NCI-H1092 (cell line): ENCODE measurements around the gene IQCB1.
"Not testable (repeated sequence)": the region's sequence is repeated elsewhere in the genome, so short reads cannot be mapped to it uniquely, and the experiment has no call there.

ENCODE experiments used
- DNase-seq: peaks from one replicate; lab custom pipeline; 2025; lab: John Stamatoyannopoulos, UW

Gene IQCB1, protein sequence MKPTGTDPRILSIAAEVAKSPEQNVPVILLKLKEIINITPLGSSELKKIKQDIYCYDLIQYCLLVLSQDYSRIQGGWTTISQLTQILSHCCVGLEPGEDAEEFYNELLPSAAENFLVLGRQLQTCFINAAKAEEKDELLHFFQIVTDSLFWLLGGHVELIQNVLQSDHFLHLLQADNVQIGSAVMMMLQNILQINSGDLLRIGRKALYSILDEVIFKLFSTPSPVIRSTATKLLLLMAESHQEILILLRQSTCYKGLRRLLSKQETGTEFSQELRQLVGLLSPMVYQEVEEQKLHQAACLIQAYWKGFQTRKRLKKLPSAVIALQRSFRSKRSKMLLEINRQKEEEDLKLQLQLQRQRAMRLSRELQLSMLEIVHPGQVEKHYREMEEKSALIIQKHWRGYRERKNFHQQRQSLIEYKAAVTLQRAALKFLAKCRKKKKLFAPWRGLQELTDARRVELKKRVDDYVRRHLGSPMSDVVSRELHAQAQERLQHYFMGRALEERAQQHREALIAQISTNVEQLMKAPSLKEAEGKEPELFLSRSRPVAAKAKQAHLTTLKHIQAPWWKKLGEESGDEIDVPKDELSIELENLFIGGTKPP

GRCh38 chr3:121834671-121835464, at the start of gene IQCB1, which contains the start of gene EAF2:
IQCB1 (minus strand) TSS chr3:121835060; CDS start chr3:121828960, 6,100 bp downstream.
EAF2 (plus strand) TSS chr3:121835209; CDS start chr3:121835286, 77 bp downstream.
- peak; percentile 94 for DNase-seq

- no peak for DNase-seq
Observed at GRCh38 chr3:121883507-121883906, 48.6 kb upstream of the IQCB1 start.

GRCh38 chr3:121878411-121878810, 43.6 kb upstream of the IQCB1 start:
- DNase-seq = no peak

DNA sequence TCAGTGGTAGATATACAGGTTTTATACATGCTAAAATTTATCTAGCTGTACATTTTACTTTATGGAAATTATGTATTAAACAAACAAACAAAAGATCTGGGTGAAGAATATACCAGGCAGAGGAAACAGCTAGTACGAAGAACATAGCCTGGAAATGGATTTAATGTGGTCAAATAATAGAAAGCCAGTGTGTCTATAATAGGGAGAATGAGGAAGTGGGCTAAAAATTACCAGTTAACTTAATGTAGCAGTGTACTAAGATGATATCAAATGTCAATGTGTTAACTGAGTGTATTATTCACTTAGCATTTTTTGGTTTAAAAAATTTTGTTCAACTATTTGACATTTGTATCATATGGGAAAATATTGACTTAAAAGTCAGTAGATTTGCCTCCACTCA, 36.6 kb upstream of the IQCB1 start:
- no peak for DNase-seq

DNA sequence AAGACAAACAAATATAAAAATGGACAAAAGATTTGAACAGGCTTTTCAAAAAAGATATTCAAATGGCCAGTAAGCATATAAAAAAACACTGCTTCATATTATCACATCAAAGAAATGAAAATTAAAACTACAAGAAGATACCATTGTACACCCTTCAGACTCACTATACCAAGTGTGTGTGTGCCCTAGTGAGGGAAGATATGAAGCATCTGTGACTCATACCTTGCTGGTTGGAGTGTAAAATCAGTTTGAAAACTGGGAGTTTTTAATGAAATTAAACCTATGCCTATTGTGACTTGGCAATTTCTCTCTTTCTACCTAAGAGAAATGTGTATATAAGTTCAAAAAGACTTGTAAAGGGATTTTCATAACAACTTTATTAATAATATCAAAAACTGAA, 35.9 kb upstream of the IQCB1 start:
- DNase-seq = no peak

- DNase-seq = no peak
Observed at GRCh38 chr3:121869736-121870135, 34.9 kb upstream of the IQCB1 start.

GRCh38 chr3:121863801-121864200, 28.9 kb upstream of the IQCB1 start:
- DNase-seq = no peak

DNA sequence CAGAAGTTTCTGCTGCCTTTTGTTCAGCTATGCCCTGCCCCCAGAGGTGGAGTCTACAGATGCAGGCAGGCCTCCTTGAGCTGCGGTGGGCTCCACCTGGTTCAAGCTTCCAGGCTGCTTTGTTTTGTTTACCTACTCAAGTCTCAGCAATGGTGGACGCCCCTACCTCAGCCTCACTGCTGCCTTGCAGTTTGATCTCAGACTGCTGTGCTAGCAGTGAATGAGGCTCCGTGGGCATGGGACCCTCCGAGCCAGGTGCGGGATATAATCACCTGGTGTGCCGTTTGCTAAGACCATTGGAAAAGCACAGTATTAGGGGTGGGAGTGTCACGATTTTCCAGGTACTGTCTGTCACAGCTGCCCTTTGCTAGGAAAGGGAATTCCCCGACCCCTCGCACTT, 28.4 kb upstream of the IQCB1 start:
- not testable (repeated sequence) for DNase-seq

DNA sequence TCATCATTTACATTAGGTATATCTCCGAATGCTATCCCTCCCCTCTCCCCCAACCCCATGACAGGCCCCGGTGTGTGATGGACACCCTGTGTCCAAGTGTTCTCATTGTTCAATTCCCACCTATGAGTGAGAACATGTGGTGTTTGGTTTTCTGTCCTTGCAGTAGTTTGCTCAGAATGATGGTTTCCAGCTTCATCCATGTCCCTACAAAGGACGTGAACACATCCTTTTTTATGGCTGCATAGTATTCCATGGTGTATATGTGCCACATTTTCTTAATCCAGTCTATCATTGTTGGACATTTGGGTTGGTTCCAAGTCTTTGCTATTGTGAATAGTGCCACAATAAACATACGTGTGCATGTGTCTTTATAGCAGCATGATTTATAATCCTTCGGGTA, 22.9 kb upstream of the IQCB1 start:
- not testable (repeated sequence) for DNase-seq

GRCh38 chr3:121855555-121855954, 20.7 kb upstream of the IQCB1 start:
- no peak for DNase-seq

GRCh38 chr3:121852256-121852655, 17.4 kb upstream of the IQCB1 start:
- no peak for DNase-seq

- no peak for DNase-seq
Observed at GRCh38 chr3:121844892-121845291, 10.0 kb upstream of the IQCB1 start.

DNA sequence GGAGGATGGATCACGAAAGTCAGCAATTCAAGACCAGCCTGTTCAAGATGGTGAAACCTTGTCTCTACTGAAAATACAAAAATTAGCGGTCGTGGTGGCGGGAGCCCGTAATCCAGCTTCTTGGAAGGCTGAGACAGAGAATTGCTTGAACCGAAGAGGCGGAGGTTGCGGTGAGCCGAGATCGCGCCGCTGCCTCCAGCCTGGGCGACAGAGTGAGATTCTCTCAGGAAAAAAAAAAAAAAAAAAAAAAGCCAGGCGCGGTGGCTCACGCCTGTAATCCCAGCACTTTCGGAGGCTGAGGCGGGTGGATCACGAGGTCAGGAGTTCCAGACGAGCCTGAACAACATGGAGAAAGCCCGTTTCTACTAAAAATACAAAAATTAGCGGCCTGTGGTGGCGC, 5.1 kb upstream of the IQCB1 start:
- no peak for DNase-seq

- no peak for DNase-seq
Observed at GRCh38 chr3:121836481-121836880, 1.6 kb upstream of the IQCB1 start.

- no peak for DNase-seq
Observed at GRCh38 chr3:121836064-121836463, 1.2 kb upstream of the IQCB1 start.

GRCh38 chr3:121835465-121835801, 573 bp upstream of the IQCB1 start:
- no peak for DNase-seq

GRCh38 chr3:121834157-121834670, 646 bp downstream of the IQCB1 start:
- DNase-seq = no peak

DNA sequence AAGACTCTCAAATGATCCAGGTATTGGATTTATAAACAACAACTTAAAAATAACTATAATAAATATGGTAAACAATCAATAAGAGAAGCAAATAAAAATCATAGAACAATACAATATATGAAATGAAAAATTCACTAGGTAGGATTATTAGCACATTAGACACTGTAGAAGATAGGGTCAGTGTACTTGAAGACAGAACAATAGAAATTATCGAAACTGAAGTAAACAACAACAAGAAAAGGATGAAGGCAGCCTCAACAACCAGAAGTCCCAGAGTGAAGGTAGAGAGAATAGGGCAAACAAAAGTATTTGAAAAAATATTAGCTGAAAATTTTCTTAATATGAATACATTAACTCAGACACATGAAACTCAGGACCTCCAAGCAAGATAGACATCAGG, 11.9 kb downstream of the IQCB1 start:
- no peak for DNase-seq

DNA sequence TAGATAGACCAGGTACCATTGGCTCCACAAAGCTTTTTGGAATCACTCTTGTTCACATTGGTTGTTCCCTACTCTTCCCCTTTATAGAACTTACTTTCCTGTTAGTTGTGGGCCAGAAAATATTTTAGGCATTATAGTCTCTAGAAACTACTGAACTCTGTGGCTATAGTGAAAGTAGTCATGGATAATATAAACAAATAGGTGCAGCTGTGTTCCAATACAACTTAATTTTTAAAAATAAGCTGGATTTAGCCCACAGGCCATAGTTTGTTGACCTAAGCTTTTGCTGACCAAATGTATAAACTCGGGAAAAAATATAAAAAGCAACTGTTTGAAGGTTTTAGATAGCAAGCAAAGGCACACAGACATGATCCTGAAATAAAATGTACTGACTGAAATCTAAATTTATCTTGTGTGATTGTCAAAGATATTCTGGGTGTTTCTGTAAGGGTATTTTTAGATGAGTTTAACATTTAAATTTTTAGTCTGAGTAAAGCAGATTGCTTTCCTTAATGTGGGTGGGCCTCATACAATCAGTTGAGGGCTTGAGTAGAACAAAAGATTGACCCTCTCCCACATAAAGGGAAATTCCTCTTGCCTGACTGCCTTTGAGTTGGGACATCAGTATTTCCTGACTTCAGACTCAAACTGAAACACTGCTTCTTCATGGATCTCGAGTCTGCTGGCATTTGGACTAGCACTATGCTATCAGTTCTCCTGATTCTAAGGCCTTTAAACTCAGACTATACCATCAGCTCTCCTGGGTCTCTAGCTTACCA, 13.2 kb downstream of the IQCB1 start:
- DNase-seq = no peak

- DNase-seq = no peak
Observed at GRCh38 chr3:121819236-121819635, 15.6 kb downstream of the IQCB1 start.

- DNase-seq = no peak
Observed at GRCh38 chr3:121818578-121818977, 16.3 kb downstream of the IQCB1 start.

DNA sequence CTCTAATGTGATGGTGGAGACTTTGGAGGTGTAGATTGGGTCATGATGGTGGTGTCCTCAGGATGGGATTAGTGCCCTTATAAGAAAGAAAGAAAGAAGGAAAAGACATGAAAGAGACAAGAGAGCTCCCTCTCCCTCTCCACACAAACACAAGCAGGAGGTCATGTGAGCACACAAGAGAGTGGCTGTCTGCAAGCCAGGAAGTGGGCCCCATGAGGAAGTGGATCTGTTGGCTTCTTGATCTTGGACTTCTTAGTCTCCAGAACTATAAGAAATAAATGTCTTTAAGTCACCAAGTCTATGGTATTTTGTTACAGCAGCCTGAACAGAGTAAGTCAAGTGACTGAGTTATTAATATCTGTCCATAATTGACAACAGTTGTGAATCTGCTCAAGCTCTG, 17.1 kb downstream of the IQCB1 start:
- no peak for DNase-seq
